MM.1S (cell line): Measurements from ENCODE around the gene SLC4A4.

Source experiments
- DNase-seq: peaks from one replicate; pipeline ENCODE4 v3.0.0-alpha.2; 2015
- H2AFZ ChIP-seq: fragments of 300-600 bp; sonication (generic); 2 replicates; pipeline ENCODE4 v1.6.0; 2016; ENCODE audit warnings: antibody characterized with exemption, low read length
- H3F3A ChIP-seq: fragments of 300-600 bp; sonication (generic); 2 replicates; pipeline ENCODE4 v1.6.1; 2016; ENCODE audit warnings: mild to moderate bottlenecking, antibody characterized with exemption, low read length, moderate library complexity, mixed read lengths; ENCODE audit not compliant: insufficient read depth
- H3K27ac ChIP-seq: fragments of 300-600 bp; sonication (generic); 2 replicates; pipeline ENCODE4 v1.5.1; 2016; ENCODE audit warnings: mild to moderate bottlenecking, low read length
- H3K27me3 ChIP-seq: fragments of 300-600 bp; sonication (generic); replicated peaks from 2 replicates; pipeline ENCODE4 v1.6.0; 2016; ENCODE audit warnings: low read length; ENCODE audit not compliant: insufficient read depth
- H3K36me3 ChIP-seq: fragments of 300-600 bp; sonication (generic); replicated peaks from 2 replicates; pipeline ENCODE4 v1.6.1; 2016; ENCODE audit warnings: mild to moderate bottlenecking, low read length, mixed read lengths; ENCODE audit not compliant: insufficient read depth
- H3K4me1 ChIP-seq: fragments of 300-600 bp; sonication (generic); 2 replicates; pipeline ENCODE4 v1.6.1; 2016; ENCODE audit warnings: low read length, mixed read lengths
- H3K4me2 ChIP-seq: fragments of 300-600 bp; sonication (generic); 2 replicates; pipeline ENCODE4 v1.6.0; 2016; ENCODE audit warnings: low read depth, low read length
- H3K4me3 ChIP-seq: fragments of 300-600 bp; sonication (generic); 2 replicates; pipeline ENCODE4 v1.5.1; 2016; ENCODE audit warnings: low read length, mixed read lengths
- H3K79me2 ChIP-seq: fragments of 300-600 bp; sonication (generic); 2 replicates; pipeline ENCODE4 v1.6.1; 2016; ENCODE audit warnings: mixed run types, low read length, mixed read lengths
- H3K9ac ChIP-seq: fragments of 300-600 bp; sonication (generic); 2 replicates; pipeline ENCODE4 v1.6.1; 2016; ENCODE audit warnings: low read length, mixed read lengths
- H3K9me2 ChIP-seq: fragments of 300-600 bp; sonication (generic); replicated peaks from 2 replicates; pipeline ENCODE4 v1.6.1; 2016; ENCODE audit warnings: mild to moderate bottlenecking, low read length, mixed read lengths; ENCODE audit not compliant: insufficient read depth
- H3K9me3 ChIP-seq: fragments of 300-600 bp; sonication (generic); replicated peaks from 2 replicates; pipeline ENCODE4 v1.6.1; 2016; ENCODE audit warnings: mild to moderate bottlenecking, low read length, mixed read lengths; ENCODE audit not compliant: insufficient read depth
- H4K20me1 ChIP-seq: fragments of 300-600 bp; sonication (generic); 2 replicates; pipeline ENCODE4 v1.6.1; 2016; ENCODE audit warnings: mild to moderate bottlenecking, low read length, moderate library complexity, mixed read lengths; ENCODE audit not compliant: insufficient read depth
- EZH2 ChIP-seq: fragments of 300-600 bp; sonication (generic); optimal IDR thresholded peaks from 2 replicates; pipeline ENCODE3; 2017; ENCODE audit warnings: low read depth, mild to moderate bottlenecking, antibody characterized with exemption, low read length, mixed read lengths
- EZH2phosphoT487 ChIP-seq: fragments of 300-600 bp; sonication (generic); IDR thresholded peaks from 2 replicates; pipeline ENCODE4 v1.6.1; 2018; ENCODE audit warnings: antibody characterized with exemption, low read length
- TF ChIP-seq, protein P1 (sequence below): fragments of 300-600 bp; sonication (generic); IDR thresholded peaks from 2 replicates; pipeline ENCODE4 v1.5.1; 2016; ENCODE audit warnings: antibody characterized with exemption, low read length, mixed read lengths

The SLC4A4 gene

DNA sequence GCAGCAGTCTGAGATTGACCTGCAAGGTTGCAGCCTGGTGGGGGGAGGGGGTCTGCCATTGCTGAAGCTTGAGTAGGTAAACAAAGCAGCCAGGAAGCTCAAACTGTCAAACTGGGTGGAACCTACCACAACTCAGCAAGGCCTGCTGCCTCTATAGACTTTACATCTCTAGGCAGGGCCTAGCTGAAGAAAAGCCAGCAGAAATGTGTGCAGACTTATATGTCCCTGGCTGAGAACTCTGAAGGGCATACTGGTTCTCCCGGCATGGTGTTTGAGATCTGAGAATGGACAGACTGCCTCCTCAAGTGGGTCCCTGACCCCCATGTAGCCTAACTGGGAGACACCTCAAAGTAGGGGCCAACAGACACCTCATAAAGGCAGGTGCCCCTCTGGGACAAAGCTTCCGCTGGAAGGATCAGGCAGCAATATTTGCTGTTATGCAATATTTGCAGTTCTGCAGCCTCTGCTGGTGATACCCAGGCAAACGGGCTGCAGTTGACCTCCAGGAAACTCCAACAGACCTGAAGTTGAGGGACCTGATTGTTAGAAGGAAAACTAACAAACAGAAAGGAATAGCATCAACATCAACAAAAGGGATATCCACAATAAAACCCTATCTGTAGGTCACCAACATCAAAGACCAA lies 277.5 kb downstream of the SLC4A4 start:
- TF ChIP-seq EZH2phosphoT487 (no peak), EZH2 (no peak)
- TF ChIP-seq, protein P1, sequence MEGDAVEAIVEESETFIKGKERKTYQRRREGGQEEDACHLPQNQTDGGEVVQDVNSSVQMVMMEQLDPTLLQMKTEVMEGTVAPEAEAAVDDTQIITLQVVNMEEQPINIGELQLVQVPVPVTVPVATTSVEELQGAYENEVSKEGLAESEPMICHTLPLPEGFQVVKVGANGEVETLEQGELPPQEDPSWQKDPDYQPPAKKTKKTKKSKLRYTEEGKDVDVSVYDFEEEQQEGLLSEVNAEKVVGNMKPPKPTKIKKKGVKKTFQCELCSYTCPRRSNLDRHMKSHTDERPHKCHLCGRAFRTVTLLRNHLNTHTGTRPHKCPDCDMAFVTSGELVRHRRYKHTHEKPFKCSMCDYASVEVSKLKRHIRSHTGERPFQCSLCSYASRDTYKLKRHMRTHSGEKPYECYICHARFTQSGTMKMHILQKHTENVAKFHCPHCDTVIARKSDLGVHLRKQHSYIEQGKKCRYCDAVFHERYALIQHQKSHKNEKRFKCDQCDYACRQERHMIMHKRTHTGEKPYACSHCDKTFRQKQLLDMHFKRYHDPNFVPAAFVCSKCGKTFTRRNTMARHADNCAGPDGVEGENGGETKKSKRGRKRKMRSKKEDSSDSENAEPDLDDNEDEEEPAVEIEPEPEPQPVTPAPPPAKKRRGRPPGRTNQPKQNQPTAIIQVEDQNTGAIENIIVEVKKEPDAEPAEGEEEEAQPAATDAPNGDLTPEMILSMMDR, result no peak
- no peaks in the 10 kb centered on the region for H3K9me3 ChIP-seq
- no peak for DNase-seq
- no peaks in the 10 kb centered on the region for H3K9me2 ChIP-seq
- H3K9ac ChIP-seq, result no peak overlapping the region
- H3K27me3 ChIP-seq, result no peaks in the 10 kb centered on the region
- H2AFZ ChIP-seq, result no peak overlapping the region
- H3K27ac ChIP-seq, result no peak overlapping the region
- H3K79me2 ChIP-seq, result no peaks in the 10 kb centered on the region
- no peak overlapping the region for H3K4me2 ChIP-seq
- H3K4me1 ChIP-seq, result no peaks in the 10 kb centered on the region
- no peaks in the 10 kb centered on the region for H4K20me1 ChIP-seq
- H3K36me3 ChIP-seq, result no peaks in the 10 kb centered on the region
- H3K4me3 ChIP-seq, result no peak overlapping the region
- H3F3A ChIP-seq, result no peaks in the 10 kb centered on the region
